Stimulated activated CD4-positive, alpha-beta T cell treated with anti-CD3 and anti-CD28 coated beads, Interleukin-2, amount 100 ng/mL, for 48 hours (primary cell): ENCODE measurements around the gene UGCG.
"Not testable (repeated sequence)": the region's sequence is repeated elsewhere in the genome, so short reads cannot be mapped to it uniquely, and the experiment has no call there.

Experiments
- DNase-seq, 2 donors: peaks; one replicate each; pipeline ENCODE4 v3.0.0-alpha.2; 2020

Gene UGCG

GRCh38 chr9:111922324-111923013 is 25.9 kb downstream of the UGCG start:
- DNase-seq: no peak

DNA sequence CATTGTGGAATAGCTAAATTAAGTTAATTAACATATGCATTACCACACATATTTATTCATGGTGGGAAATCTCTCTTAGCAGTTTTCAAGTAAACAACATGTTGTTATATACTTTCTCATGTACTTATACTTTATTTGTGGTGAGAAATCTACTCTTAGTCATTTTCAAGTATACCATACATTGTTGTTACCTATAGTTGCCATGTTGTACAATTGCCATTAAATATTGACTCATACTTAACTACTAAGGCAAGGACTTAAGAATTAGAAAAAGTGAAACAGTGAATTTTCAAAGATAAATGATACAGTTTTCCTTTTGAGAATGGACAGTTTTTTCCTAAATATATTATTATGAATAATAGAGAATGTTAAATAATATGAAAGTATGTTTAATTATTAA is 27.7 kb downstream of the UGCG start:
- no peak for DNase-seq

DNA sequence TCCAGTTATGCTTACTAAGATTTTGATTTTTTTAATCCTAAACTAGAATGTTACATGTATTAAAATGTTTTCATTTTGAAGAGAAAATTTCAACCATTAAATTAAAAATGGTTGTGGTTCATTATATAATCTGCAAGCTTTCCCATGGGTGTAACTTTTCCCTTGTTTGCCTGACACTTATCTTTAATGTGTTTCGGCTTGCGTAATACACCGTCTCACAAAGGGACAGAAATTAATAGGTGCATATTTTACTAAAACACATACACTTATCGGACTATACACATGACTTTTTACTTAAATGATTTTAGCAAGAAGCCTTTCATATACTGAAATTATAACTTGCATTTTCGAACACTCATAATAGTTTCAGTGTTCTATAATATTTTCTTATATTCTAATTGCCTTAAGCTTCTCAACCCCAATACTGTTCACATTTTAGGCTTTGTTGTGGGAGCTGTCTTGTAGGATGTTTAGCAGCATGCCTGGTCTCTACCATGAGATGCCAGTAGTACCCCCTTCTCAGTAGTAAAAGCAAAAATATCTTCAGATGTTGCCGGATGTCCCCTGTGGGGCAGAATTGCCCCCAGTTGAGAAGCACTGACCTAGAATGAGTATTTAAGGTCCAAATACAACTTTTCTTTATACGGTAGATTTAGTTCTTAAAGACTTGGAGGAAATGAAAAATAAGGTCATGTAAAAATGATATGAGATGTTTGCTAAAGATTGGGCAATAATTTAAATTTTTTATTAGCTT is 28.6 kb downstream of the UGCG start:
- DNase-seq: no peak

DNA sequence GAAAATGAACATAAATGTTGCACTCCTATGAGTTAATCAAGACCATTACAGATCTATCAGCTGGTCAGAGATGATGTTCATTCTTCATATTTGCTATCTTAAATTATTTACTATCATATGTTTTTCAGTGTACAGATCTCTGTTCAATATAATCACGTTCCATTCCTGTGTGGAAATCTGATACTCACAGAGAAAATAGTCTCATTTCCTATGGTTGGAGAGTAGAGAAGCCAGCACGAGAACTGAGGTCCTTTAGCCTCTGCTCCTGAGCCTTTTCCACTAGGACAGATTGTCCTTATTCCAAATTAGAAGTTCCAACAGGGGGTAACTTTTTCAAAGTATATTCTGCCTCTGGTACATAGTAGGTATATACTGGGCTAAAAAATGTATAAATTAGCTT is 29.2 kb downstream of the UGCG start:
- no peak for DNase-seq

DNA sequence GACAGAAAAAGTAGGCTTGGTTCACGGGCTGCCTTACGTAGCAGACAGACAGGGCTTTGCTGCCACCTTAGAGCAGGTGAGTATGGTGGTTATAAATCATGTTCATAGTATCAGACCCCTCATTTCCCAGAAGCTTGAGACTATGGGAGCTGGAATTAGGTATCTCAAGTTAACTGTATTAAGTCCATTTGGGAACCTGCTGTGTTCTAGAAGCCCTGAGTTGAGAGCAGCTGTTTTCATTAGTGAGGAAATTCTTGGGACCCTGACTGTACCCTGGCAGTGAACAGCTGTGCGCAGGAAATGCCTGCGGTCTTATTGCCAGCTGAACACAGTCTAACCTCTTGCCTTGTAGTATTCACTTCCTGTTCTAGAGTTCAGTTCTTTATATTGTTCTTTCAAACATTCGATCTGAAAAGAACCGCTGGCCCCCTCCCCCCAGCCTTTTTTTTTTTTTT is 29.8 kb downstream of the UGCG start:
- peak in 1 of 2 donors; percentile 21 for DNase-seq

DNA sequence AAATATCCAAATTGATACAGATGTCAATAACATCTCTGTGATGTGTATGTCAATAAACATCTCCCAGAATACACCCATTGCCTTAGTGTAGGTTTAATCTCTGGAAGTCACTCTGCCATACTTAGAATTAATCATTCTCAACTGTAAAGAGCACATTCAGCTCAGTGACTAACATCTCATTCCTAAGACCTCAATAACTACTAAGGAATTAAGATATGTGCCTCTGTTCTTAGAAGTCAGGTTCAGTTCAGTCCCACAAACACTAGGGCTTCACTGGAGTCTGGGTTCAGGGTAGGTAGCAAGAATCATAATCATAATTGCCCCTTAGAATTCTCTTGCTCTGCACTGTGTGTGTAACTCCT is 31.7 kb downstream of the UGCG start:
- no peak for DNase-seq

DNA sequence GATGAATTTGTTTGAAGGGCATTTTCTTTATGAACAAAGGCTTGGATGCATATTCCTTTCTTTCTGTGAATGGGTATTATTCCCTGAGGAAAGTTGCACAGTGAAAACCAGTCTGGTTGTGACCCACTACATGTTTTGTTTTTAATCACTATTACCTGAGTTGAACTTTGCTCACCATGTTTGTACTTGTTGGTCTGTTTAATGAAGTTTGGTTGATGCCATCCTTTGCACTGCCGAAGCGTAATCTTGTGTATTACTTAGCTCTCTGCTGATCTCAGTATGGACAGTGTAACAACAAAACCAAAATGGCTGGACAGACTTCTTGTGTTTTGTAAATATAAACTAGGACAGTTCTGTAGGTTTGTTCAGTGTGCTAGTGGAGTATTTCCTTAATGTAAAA is 38.1 kb downstream of the UGCG start:
- DNase-seq: no peak

DNA sequence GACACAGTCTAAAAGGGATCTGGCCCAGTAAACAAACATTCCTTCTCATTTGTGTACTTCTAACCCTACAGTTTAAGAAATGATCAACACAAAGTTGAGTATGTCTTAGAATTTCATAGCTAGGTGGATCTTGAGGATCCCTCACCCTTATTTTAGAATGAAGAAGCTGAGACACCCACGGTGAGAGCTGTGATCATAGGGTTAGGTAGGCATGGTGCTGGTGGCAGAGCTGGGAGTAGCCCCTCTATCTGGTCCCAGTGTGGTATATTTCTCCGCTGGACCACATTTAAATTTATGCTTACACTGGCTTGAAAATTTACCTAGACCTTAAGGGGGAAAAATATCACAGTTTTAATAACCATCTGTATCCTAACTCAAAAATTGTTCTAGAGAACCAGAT is 39.8 kb downstream of the UGCG start:
- DNase-seq: no peak

GRCh38 chr9:111937301-111937700 is 40.7 kb downstream of the UGCG start:
- no peak for DNase-seq

DNA sequence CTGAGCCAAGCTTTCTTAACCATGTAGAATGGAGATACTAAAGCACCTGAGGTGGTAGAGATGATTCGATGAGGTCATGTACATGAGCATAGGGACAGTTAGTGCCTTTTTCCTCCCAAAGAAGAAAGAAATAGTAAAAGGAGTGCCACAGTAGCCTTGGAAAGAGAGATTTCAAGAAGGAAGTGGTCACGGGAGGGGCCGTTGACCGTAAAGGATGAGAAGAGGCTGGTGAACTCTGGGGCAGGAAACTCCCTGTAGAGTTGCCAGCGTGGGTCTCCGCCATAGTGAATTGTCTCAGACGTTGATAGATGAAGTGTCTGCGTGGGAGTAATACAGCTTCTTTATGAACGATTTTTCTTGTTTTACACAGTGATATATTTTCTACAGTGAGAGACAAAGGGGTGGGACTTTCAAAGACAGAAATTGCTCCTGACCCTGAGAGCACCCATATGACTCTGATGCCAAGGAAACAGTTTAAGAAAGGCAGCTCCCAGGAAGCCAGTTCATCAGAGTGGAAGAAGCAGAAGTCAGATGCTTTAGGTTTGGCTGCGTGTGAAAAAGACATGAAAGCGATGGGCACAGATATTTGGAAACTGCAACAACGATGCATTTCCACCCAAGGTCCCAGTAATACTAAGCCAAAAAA is 41.3 kb downstream of the UGCG start:
- peak; percentile 38 to 52 for DNase-seq

- DNase-seq: no peak
Measured at GRCh38 chr9:111938427-111938800, 41.8 kb downstream of the UGCG start.

DNA sequence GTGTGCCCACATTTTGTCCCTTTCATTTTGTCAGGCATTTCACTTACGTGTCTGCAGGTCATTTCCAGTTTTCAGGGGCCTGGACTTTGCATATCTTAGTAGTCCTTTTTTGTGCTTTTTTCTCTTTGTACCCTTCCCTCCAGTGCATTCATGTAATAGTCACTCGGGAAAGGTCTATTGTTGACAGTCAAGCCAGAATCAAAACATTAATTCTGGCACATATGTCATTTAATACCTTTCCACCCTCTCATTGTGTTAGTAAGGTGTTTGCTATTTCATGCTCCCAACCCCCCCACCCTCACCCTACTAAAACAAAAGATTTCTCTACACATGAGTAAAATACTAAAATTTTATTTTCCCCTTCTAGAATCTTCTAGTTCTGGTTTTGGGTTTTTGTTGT is 42.7 kb downstream of the UGCG start:
- no peak for DNase-seq

DNA sequence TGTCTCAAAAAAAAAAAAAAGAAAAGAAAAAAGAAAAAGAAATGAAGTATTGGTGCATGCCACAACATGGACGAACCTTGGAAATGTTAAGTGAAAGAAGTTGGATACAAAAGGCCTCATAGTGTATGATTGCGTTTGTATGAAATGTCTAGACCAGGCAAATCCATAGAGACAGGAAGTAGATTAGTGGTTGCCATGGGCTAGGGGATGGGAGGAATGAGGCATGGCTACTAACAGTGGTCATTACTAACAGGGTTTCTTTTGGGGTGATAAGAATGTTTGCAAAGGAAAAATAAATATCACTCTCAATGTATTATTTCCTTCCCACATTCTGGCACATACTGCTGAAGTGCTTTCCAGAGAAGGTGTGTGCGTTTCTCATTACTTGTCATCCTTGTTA is 44.1 kb downstream of the UGCG start:
- DNase-seq: no peak

- DNase-seq: no peak
Measured at GRCh38 chr9:111943200-111943599, 46.6 kb downstream of the UGCG start.

- DNase-seq: no peak
Measured at GRCh38 chr9:111943746-111944145, 47.1 kb downstream of the UGCG start.

- DNase-seq: no peak
Measured at GRCh38 chr9:111944241-111944866, 47.7 kb downstream of the UGCG start.

GRCh38 chr9:111945216-111945615 is 48.6 kb downstream of the UGCG start:
- DNase-seq: peak in 1 of 2 donors; percentile 22

GRCh38 chr9:111948109-111948508 is 51.5 kb downstream of the UGCG start:
- DNase-seq: not testable (repeated sequence)

DNA sequence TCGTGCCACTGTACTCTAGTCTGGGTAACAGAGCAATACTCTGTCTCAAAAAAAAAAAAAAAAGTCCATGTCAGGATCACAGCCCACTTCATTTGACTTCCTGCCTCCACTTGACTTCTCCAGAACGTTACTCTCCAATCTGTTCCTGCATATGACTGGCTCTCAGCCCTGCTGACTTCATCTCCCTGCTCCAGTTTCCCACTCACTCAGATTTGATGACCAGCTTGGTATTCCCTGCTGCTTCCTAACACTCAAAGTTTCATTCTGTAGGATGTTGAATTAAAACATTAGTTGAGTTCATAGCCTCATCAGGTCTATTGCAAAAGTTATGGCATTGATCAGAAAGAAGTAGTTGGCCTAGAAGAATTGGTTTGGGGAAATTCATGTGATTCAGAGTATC is 52.3 kb downstream of the UGCG start:
- DNase-seq: no peak

GRCh38 chr9:111949919-111950318 is 53.3 kb downstream of the UGCG start:
- no peak for DNase-seq

GRCh38 chr9:111952559-111952958 is 55.9 kb downstream of the UGCG start:
- DNase-seq: no peak

GRCh38 chr9:111953444-111953843 is 56.8 kb downstream of the UGCG start:
- no peak for DNase-seq

DNA sequence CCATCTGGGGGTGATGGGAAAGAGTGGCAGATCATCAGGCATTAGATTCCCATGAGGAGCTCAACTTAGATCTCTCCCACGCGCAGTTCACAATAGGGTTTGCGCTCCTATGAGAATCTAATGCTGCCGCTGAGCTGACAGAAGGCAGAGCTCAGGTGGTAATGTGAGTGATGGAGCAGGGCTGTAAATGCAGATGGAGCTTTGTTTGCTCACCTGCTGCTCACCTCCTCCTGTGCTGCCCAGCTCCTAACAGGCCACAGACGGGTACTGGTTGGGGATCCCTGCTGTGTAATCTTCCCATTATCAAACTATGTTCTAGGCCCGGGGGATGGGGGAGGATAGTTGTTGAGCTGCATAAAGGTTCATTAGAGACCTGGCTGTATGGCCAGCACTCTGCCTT is 58.4 kb downstream of the UGCG start:
- no peak for DNase-seq
